HG02623 (cell line): ENCODE data around the gene FOXP1.

Source experiments
- ATAC-seq: cut with Tn5 transposase; IDR thresholded peaks from one replicate; pipeline ENCODE4 v1.9.1; 2021; ENCODE audit warnings: moderate library complexity; ENCODE audit not compliant: unreplicated experiment

Gene FOXP1

GRCh38 chr3:71510510-71510909, 73.0 kb downstream of the FOXP1 start:
- ATAC-seq: no peak

GRCh38 chr3:71509066-71509465, 74.5 kb downstream of the FOXP1 start:
- ATAC-seq: no peak

- ATAC-seq: no peak
These were observed 77.7 kb downstream of the FOXP1 start for GRCh38 chr3:71505767-71506350.

GRCh38 chr3:71504250-71505036, 79.1 kb downstream of the FOXP1 start:
- no peak for ATAC-seq

- no peak for ATAC-seq
These were observed 79.8 kb downstream of the FOXP1 start for GRCh38 chr3:71503525-71504249.

- ATAC-seq: no peak
These were observed 81.4 kb downstream of the FOXP1 start for GRCh38 chr3:71502066-71502625.

- no peak for ATAC-seq
These were observed 82.8 kb downstream of the FOXP1 start for GRCh38 chr3:71500696-71501095.

GRCh38 chr3:71499227-71499876, 84.2 kb downstream of the FOXP1 start:
- no peak for ATAC-seq

GRCh38 chr3:71498543-71498942, 85.0 kb downstream of the FOXP1 start:
- ATAC-seq: no peak

- no peak for ATAC-seq
These were observed 85.5 kb downstream of the FOXP1 start for GRCh38 chr3:71497971-71498444.

GRCh38 chr3:71497367-71497897, 86.1 kb downstream of the FOXP1 start:
- no peak for ATAC-seq

- ATAC-seq: no peak
These were observed 87.6 kb downstream of the FOXP1 start for GRCh38 chr3:71495708-71496472.

- no peak for ATAC-seq
These were observed 89.3 kb downstream of the FOXP1 start for GRCh38 chr3:71494212-71494611.

GRCh38 chr3:71492974-71493771, 90.4 kb downstream of the FOXP1 start:
- ATAC-seq: no peak

- ATAC-seq: no peak
These were observed 91.0 kb downstream of the FOXP1 start for GRCh38 chr3:71492566-71492965.

- no peak for ATAC-seq
These were observed 92.3 kb downstream of the FOXP1 start for GRCh38 chr3:71491154-71491752.

GRCh38 chr3:71490692-71491091, 92.8 kb downstream of the FOXP1 start:
- no peak for ATAC-seq

GRCh38 chr3:71489315-71489761, 94.2 kb downstream of the FOXP1 start:
- ATAC-seq: no peak

GRCh38 chr3:71488882-71489281, 94.6 kb downstream of the FOXP1 start:
- ATAC-seq: no peak
